Measurements from ENCODE around the gene ST6GALNAC2.
A peak's percentile ranks its signal among the peaks of the same experiment; 100 is the strongest.

The ST6GALNAC2 gene

DNA sequence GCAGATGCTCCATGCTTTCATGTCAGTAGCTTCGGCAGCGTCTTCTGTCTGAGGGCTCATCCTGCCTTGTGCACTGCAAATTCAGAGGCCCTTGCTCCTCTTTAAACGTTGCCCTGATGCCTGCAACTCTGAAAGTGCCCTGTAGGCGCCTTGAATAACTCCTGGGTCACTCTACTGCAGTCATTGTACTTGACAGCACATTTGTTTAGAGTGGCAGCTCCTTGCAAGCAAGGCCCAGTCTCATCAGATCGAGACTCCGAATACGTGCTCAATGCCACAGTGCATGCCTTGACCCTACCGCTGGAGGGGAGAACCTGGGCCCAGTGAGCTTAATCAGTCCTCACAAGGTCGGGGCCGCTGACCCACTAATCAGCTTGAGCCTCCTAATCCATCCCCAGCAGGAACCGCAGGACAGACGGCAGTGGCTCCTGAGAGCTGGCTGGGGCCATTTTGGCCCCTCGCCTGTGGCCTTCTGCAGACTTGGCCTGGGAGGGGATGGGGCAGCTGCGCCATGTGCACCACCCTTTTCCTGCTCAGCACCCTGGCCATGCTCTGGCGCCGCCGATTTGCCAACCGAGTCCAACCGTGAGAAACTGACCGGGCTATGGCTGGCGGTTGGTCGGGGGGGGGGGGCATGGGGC, 45.9 kb downstream of the ST6GALNAC2 start, which contains the start of gene PRCD:
Gene PRCD, plus strand, starts transcription at position 414 of the 641 bp plus-strand sequence. Its CDS starts 98 bp downstream, at position 512.
- Histone ChIP-seq H3K27ac (peak within 1 kb of the TSS; percentile 96), H3K4me3 (ENCODE audit: low read depth, low read length) (peak within 1 kb of the TSS; percentile 38), H3K27me3 (ENCODE audit: insufficient read depth, low read depth, severe bottlenecking) (no peaks in the 10 kb centered on the region), H3K9me3 (ENCODE audit: severe bottlenecking) (no peaks in the 10 kb centered on the region), H3K36me3 (peaks cover 2% of the 10 kb centered on the region; the same call in 1 of the 2 replicates)
- DNase-seq = peak; percentile 93
- TF ChIP-seq, protein P1, sequence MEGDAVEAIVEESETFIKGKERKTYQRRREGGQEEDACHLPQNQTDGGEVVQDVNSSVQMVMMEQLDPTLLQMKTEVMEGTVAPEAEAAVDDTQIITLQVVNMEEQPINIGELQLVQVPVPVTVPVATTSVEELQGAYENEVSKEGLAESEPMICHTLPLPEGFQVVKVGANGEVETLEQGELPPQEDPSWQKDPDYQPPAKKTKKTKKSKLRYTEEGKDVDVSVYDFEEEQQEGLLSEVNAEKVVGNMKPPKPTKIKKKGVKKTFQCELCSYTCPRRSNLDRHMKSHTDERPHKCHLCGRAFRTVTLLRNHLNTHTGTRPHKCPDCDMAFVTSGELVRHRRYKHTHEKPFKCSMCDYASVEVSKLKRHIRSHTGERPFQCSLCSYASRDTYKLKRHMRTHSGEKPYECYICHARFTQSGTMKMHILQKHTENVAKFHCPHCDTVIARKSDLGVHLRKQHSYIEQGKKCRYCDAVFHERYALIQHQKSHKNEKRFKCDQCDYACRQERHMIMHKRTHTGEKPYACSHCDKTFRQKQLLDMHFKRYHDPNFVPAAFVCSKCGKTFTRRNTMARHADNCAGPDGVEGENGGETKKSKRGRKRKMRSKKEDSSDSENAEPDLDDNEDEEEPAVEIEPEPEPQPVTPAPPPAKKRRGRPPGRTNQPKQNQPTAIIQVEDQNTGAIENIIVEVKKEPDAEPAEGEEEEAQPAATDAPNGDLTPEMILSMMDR (IDR thresholded peaks at IDR 0.05; ENCODE audit: low read depth, low read length) = peak; percentile 24; the same call in 1 of the 2 replicates

DNA sequence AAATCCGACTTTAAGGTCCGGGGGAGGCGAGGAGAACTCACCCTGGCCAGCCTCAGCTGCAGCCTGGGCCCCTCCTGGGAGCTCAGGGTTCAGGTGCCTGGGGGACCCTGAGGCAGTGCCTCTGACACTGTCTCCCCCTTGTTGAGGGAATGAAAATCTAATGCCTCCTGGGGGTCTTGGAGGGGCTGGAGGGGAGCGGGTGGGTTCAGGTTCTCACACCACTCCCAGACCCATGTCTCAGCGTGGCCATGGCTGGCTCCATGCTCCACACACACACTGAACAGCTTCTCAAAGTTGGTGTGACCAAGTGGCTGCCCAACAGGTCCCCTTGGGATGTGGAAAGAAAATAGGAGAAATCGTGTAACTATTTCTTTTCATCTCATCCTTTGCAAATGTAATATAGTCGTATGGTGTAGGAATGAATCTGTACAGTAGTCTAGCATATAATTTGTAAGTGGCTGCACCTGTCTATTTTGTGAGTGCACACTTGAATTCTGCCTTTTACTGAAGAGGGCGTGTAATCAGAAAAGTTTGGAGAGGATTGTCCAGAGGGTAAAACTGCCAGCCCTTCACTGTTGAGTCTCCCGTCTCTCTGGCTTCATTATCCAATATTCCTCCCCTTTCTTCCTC, 46.6 kb downstream of the ST6GALNAC2 start:
- Histone ChIP-seq H3K36me3 (peaks cover 2% of the 10 kb centered on the region; the same call in 1 of the 2 replicates), H3K27me3 (ENCODE audit: insufficient read depth, low read depth, severe bottlenecking) (no peaks in the 10 kb centered on the region), H3K4me3 (ENCODE audit: low read depth, low read length) (no peak overlapping the region), H3K9me3 (ENCODE audit: severe bottlenecking) (no peaks in the 10 kb centered on the region), H3K27ac (peak overlapping the region; percentile 96)
- TF ChIP-seq, protein P1 (IDR thresholded peaks at IDR 0.05; ENCODE audit: low read depth, low read length) = no peak
- DNase-seq = no peak

DNA sequence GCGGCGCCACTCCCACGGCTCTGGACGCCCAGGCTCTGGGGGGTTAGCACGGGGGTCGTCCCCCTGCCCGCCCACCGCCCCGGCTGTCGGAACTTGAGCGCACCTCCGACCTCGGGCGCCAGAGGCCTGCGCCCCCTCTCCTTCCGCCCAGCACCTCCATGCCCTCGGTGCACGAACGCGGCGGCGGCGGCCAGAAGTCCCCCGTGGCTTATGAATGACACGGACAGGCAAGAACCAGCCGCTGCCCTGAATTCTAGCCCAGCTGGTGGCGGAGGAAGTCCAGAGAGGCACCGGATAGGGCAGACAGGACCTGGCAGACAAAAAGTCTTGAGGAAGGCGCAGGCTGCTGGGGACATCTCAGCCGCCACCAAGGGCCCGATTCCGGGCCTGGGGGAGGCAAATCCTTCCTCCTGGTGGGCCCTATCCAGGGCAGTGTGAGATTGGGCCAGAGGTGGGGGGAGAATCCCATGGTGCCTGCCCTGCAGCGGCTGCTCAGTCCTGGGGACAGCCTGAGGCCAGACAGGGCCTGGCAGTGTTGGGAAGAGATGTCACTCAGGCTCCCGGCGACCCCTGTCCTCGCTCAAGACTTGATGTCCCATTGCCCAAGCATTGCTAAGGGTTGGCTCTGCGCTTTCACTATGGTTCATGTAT, 47.3 kb downstream of the ST6GALNAC2 start:
- no peak overlapping the region for H3K4me3 ChIP-seq (ENCODE audit: low read depth, low read length)
- H3K36me3 ChIP-seq = peaks cover 2% of the 10 kb centered on the region; the same call in 1 of the 2 replicates
- TF ChIP-seq, protein P1 (IDR thresholded peaks at IDR 0.05; ENCODE audit: low read depth, low read length) = no peak
- no peaks in the 10 kb centered on the region for H3K9me3 ChIP-seq (ENCODE audit: severe bottlenecking)
- DNase-seq = no peak
- no peaks in the 10 kb centered on the region for H3K27me3 ChIP-seq (ENCODE audit: insufficient read depth, low read depth, severe bottlenecking)
- peak overlapping the region; percentile 96 for H3K27ac ChIP-seq

- H3K27ac ChIP-seq = peak within 1 kb of the TSS; percentile 96
- DNase-seq = no peak
- TF ChIP-seq, protein P1 (IDR thresholded peaks at IDR 0.05; ENCODE audit: low read depth, low read length) = no peak
- H3K36me3 ChIP-seq = peaks cover 2% of the 10 kb centered on the region; the same call in 1 of the 2 replicates
- no peak within 1 kb of the TSS for H3K4me3 ChIP-seq (ENCODE audit: low read depth, low read length)
- no peaks in the 10 kb centered on the region for H3K9me3 ChIP-seq (ENCODE audit: severe bottlenecking)
- H3K27me3 ChIP-seq (ENCODE audit: insufficient read depth, low read depth, severe bottlenecking) = no peaks in the 10 kb centered on the region
Measured at GRCh38 chr17:76537578-76538280, 47.9 kb downstream of the ST6GALNAC2 start, which contains the start of gene CYGB. CYGB (minus strand) TSS chr17:76537709; CDS start chr17:76537542, 167 bp downstream.

DNA sequence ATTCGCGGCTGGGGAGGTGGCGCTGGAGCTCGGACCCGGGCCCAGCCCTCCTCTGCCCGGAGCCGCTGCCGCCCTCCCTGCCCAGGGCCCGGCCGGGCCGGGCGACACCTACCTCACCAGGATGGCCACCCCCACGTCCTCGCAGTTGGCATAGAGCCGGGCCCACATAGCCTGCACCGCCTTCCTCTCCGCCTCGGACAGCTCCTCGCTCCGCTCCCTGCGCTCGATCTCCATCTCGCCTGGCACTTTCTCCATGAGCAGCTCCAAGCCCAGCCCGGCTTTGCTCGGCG, 48.4 kb downstream of the ST6GALNAC2 start:
- Histone ChIP-seq H3K27ac (no peak overlapping the region), H3K27me3 (ENCODE audit: insufficient read depth, low read depth, severe bottlenecking) (no peaks in the 10 kb centered on the region), H3K4me3 (ENCODE audit: low read depth, low read length) (no peak overlapping the region), H3K36me3 (peaks cover 2% of the 10 kb centered on the region; the same call in 1 of the 2 replicates), H3K9me3 (ENCODE audit: severe bottlenecking) (no peaks in the 10 kb centered on the region)
- no peak for DNase-seq
- TF ChIP-seq, protein P1 (IDR thresholded peaks at IDR 0.05; ENCODE audit: low read depth, low read length) = no peak
